Measurements from ENCODE around the gene FMN1.

- TF ChIP-seq CTCF (IDR thresholded peaks at IDR 0.05), result no peak
- no peak for TF ChIP-seq POLR2A (IDR thresholded peaks at IDR 0.05)
These were observed 446.6 kb downstream of the FMN1 start for GRCh38 chr15:32747921-32748342.
